OCI-LY3 (cell line): ENCODE data around the gene SARDH.

Experiments
- CTCF ChIP-seq: fragments of 200-600, 300-600 bp; sonication (generic); IDR thresholded peaks from 2 replicates; pipeline ENCODE4 v1.5.1; 2014; ENCODE audit warnings: antibody characterized with exemption, low read length, low read depth
- EZH2phosphoT487 ChIP-seq: fragments of 200-600 bp; shearing (Covaris generic); IDR thresholded peaks from 2 replicates; pipeline ENCODE4 v1.6.1; 2018; ENCODE audit warnings: antibody characterized with exemption, mixed run types, low read depth

GRCh38 chr9:133700819-133701320 is 37.3 kb downstream of the SARDH start:
- TF ChIP-seq CTCF (no peak), EZH2phosphoT487 (no peak)
